ENCODE measurements around the gene NBPF3. TPM values are rescaled to one million over a fixed set of nuclear protein-coding genes. Genes with fewer than 3 reads are reported as not detected.
"Not testable (repeated sequence)": the region's sequence is repeated elsewhere in the genome, so short reads cannot be mapped to it uniquely, and the experiment has no call there.

Gene NBPF3
- total RNA-seq, 1 experiment from 2014 or later: 11.7 TPM

GRCh38 chr1:21437341-21437640, 2.6 kb upstream of the NBPF3 start:
- DNase-seq (ENCODE audit: low read depth): no peak

GRCh38 chr1:21438646-21439312, 1.2 kb upstream of the NBPF3 start:
- not testable (repeated sequence) for DNase-seq (ENCODE audit: low read depth)

DNA sequence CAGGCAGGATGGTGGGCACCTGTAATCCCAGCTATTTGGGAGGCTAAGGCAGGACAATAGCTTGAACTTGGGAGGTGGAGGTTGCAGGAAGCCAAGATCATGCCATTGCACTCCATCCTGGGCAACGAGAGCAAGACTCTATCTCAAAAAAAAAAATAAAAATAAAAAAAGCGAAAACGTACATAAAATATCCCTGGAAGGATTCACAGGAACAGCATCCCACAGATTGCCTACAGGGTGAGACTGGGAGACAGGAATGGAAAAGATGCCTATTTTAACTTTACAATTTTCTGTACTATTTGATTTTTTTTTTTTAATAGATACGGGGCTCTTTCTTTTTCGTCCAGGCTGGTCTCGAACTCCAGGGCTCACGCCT, 604 bp upstream of the NBPF3 start:
- DNase-seq (ENCODE audit: low read depth): no peak

DNA sequence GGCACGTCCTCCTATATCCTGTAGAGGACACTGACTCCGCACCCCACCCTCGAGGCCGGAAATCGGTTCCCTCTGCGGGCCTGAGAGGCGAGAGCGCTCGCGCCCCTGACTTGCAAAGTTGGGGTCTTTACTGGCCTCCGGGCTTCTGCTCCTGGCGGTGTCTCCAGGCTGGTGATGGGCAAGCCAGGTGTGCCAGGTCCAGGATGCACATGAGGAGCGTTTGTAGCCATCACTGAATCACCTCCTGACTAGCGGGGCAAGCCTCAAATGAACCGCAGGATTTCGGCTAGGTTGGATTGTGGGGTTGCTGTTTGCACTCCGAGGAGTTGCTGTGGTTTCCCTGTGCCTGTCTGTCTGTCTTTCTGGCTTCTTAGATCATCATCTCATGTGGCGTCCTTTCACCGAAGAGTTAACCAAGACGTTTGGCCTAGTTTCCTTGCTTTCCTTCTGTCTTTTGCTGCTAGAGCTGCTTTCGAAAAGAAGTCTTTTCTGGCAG, 741 bp downstream of the NBPF3 start:
- peak; percentile 12 for DNase-seq (ENCODE audit: low read depth)

DNA sequence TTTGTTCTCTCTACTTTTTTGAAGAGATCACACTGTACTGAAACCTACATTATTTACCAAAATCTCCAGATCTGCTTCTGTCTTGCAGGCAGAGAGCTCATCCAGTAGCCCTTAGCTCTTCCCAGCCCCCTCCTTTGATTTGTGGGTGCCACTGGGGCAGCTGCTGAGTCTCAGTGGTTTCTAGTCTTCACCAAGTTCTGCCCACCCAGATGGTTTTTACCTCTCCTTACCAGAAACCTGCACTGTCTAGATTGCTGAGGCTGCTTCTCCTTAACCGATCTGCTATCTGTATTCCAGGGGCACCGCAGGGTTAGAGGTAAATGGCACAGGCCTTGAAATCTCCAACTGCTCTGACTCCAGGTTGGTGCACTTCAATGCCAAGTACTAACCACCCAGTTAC, 6.7 kb downstream of the NBPF3 start:
- DNase-seq (ENCODE audit: low read depth): not testable (repeated sequence)

GRCh38 chr1:21447311-21447710, 7.4 kb downstream of the NBPF3 start:
- peak; percentile 85 for DNase-seq (ENCODE audit: low read depth)

DNA sequence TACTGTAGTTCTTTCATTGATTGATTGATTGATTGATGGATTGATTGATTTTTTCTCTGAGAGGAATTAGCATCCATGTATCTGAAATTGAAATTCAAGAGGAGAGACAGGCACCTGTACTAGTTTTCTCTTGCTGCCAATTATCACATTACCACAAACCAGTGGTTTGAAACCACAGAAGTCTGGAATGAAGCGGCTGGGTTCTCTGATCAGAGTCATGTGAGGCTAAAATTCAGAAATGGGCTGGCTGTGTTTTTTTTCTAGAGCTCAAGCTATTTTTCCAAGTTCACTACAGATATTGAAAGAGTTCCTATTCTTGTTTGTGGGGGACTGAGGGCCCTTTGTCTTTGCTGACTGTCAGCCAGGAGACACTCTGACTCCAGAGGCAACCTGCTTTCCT, 10.0 kb downstream of the NBPF3 start:
- peak; percentile 48 for DNase-seq (ENCODE audit: low read depth)

DNA sequence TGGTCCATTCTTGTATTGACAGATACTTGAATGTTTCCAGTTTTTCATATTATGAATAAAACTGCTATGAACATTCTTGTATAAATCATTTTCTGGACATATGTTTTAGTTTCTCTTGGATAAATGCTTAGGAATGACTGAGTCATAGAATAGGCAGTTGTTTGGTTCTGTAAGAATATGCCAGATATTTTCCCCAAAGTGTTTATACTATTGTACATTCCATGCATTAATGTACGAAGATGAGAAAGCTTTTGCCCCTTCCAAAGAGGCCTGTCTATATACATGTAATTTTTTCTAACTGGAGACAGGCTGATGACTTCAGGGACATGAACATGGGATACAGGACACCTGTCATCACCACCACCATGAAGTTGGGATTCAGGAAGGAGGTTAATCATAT, 11.3 kb downstream of the NBPF3 start:
- peak; percentile 74 for DNase-seq (ENCODE audit: low read depth)

DNA sequence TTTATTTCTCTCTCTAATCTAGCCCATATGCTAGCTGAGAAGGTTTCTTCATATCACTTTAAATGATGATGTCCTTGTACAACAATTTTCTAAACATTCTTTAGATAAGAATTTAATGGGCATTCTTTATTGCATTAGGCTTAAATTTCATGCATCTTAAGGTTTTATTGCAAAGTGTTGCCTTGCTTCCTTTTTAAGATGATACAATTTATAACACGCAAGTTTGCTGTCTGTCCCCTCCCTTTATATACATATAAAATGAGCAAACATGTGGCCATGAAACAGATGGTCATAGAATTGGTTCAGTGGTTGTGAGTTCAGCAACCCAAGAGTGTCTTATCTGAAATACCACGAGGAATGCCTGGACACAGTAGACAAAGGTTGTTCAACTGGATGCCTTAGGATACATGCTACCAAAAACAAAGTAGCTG, 12.1 kb downstream of the NBPF3 start:
- DNase-seq (ENCODE audit: low read depth): no peak

DNA sequence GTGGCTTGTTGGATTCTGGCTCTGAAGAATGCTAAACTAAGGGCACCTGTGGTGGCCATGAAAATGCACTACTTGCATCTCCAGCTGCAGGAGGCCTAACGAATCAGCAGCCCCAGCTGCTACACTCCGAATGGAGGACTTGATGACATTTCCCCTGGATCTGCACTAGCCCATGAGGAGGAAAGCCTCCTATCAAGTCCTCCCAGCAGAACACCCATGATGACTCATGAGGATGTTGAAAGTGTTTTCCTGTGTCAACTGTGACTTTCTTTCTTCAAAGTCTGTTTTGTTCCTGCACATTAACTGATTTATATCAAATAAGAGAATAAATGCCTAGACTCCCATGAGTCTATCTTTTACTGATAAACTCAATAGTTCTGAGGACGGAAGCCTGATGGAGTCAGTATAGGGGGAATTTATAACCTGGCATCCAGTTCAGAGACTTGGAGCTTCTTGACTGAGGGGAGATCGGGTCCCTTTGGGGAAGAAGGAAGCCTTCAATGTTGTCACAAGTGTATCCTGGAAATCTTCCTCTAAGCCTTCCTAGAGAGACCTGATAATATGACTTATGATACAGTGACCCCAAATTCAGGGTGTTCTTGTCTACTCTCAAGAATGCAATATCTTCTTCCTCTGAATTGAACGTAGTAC, 14.2 kb downstream of the NBPF3 start:
- peak; percentile 90 for DNase-seq (ENCODE audit: low read depth)

GRCh38 chr1:21454904-21455303, 15.0 kb downstream of the NBPF3 start:
- not testable (repeated sequence) for DNase-seq (ENCODE audit: low read depth)

GRCh38 chr1:21457654-21458053, 17.7 kb downstream of the NBPF3 start:
- DNase-seq (ENCODE audit: low read depth): no peak

DNA sequence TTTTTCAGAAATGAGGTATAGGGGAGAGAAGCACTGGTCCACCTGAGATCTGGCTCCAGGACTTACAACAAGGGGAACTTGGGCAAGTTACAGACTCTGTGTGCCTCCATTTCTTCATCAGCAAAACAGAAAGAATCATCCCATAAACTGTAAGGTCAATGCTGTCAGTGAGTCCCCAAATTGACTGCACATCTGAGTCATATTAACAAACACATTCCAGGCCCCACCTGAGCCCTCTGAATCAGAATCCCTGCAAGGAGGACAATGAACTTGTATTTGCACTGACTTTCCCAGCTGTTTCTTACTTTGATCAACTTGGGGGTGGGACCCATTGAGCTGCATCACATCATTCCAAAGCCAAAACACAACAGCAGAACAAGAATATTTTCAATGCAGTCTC, 25.2 kb downstream of the NBPF3 start:
- DNase-seq (ENCODE audit: low read depth): not testable (repeated sequence)

DNA sequence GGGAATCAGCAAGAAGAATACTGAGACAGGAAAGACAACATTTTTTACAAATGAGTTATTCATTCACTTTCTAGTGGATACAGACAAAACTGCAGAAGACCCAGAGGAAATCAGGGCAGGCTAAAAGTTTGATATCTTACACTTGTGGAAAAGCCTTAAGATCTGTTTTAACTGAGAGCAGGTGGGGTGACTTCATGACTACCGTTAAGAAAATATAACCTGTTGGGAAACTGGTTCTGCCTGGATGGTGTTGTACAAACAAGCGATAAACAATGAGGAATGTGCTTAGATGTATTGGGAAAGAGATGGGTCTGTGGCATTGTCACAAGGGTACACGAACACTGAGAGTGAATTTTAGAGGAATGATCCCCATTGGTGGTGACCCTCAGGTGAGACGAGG, 28.0 kb downstream of the NBPF3 start:
- DNase-seq (ENCODE audit: low read depth): not testable (repeated sequence)

- DNase-seq (ENCODE audit: low read depth): no peak
Observed at GRCh38 chr1:21468599-21468998, 28.7 kb downstream of the NBPF3 start.

DNA sequence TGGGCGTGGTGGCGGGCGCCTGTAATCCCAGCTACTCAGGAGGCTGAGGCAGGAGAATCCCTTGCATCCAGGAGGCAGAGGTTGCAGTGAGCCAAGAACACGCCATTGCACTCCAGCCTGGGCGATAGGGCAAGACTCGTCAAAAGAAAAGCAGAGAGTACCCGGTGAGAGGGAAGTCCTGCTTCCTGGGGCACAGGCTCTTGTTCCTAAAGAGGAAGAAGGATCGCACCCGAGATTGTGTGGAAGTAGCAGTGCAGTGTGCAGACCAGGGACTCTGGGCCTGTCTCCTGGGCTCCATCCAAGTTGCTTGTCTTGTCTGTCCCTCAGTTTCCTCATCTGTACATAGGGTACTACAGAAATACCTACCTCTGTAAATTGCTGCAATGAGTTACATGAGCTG, 29.6 kb downstream of the NBPF3 start:
- DNase-seq (ENCODE audit: low read depth): no peak

DNA sequence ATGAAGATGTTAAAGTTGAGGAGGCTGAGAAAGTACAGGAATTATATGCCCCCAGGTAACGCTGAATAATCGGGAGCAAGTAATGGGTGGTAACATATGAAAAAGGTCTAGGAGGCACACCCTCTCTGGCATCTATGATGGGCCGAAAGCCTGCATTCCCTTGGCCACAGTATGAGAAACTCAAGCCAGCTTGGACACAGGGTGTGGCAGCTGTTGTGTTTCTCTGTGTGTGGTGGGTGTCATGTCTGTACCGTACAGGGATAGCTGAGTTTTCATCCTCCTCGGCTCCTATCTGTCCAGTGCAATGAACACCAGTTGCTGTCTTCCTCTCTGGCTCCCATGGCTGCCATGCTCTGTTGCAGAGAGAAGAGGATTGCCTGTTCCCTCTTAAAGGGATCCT, 32.9 kb downstream of the NBPF3 start:
- DNase-seq (ENCODE audit: low read depth): no peak

DNA sequence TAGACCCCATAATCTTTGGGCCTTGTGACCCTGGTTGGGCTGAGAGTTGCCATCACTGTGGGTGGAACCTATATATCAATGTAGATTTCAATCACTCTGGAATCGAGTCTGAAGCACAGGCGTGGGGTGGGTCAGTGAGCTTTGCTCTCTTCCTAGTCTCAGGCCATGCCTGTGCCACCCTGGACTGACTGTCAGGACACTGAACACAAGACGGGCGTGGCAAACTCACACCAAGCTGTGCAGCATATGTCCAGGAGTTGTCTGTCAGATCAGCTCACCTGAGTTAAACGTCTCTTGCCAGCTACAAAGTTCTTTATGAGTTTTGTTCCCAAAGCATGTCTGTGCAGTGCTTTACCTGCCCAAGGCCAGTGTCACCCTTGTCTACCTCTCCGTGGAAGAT, 38.4 kb downstream of the NBPF3 start:
- DNase-seq (ENCODE audit: low read depth): no peak

- DNase-seq (ENCODE audit: low read depth): not testable (repeated sequence)
Observed at GRCh38 chr1:21483881-21484280, 43.9 kb downstream of the NBPF3 start.

GRCh38 chr1:21489146-21489545, 49.2 kb downstream of the NBPF3 start:
- no peak for DNase-seq (ENCODE audit: low read depth)

GRCh38 chr1:21490774-21491487, 51.0 kb downstream of the NBPF3 start:
- DNase-seq (ENCODE audit: low read depth): peak; percentile 54

- no peak for DNase-seq (ENCODE audit: low read depth)
Observed at GRCh38 chr1:21491488-21492355, 51.8 kb downstream of the NBPF3 start.
